Endodermal cell (in vitro differentiated cells): ENCODE measurements around the gene ATP2B2. TPM values are rescaled to one million over a fixed set of nuclear protein-coding genes. Genes with fewer than 3 reads are reported as not detected.

ENCODE experiments used
- DNase-seq: peaks from one replicate; pipeline ENCODE4 v3.0.0-alpha.2; 2017
- H3K27ac ChIP-seq: 2 replicates; pipeline ENCODE4 v1.5.1; 2013; ENCODE audit warnings: mild to moderate bottlenecking, low read depth, low read length, moderate library complexity
- H3K27me3 ChIP-seq: 2 replicates; pipeline ENCODE4 v1.6.1; 2013; ENCODE audit warnings: mild to moderate bottlenecking, low read length, moderate library complexity; ENCODE audit not compliant: insufficient read depth, control insufficient read depth, poor library complexity, severe bottlenecking
- H3K36me3 ChIP-seq: 2 replicates; pipeline ENCODE4 v1.7.0; 2013; ENCODE audit warnings: mild to moderate bottlenecking, low read length, moderate library complexity; ENCODE audit not compliant: control insufficient read depth, insufficient read depth
- H3K4me1 ChIP-seq: one replicate; pipeline ENCODE4 v1.7.0; 2013; ENCODE audit warnings: low read length; ENCODE audit not compliant: control insufficient read depth, insufficient read depth
- H3K4me3 ChIP-seq: 2 replicates; pipeline ENCODE4 v1.5.1; 2013; ENCODE audit warnings: mild to moderate bottlenecking, low read length, moderate library complexity
- H3K9ac ChIP-seq: 2 replicates; pipeline ENCODE4 v1.6.1; 2013; ENCODE audit warnings: mild to moderate bottlenecking, low read length, moderate library complexity; ENCODE audit not compliant: poor library complexity, severe bottlenecking; ENCODE audit errors: extremely low read depth
- H3K9me3 ChIP-seq: 2 replicates; pipeline ENCODE4 v1.6.1; 2013; ENCODE audit warnings: mild to moderate bottlenecking, low read length, moderate library complexity; ENCODE audit not compliant: control insufficient read depth
- H3K27ac Mint-ChIP-seq: 2 replicates; pipeline ENCODE4 v1.8.0; 2020; ENCODE audit warnings: mixed read lengths
- H3K27me3 Mint-ChIP-seq: 2 replicates; pipeline ENCODE4 v1.8.0; 2021; ENCODE audit warnings: mild to moderate bottlenecking, mixed read lengths; ENCODE audit not compliant: insufficient read depth
- H3K36me3 Mint-ChIP-seq: 2 replicates; pipeline ENCODE4 v1.8.0; 2020; ENCODE audit warnings: low read depth, mixed read lengths
- H3K4me1 Mint-ChIP-seq: 2 replicates; pipeline ENCODE4 v1.8.0; 2020; ENCODE audit warnings: mixed read lengths
- H3K4me3 Mint-ChIP-seq: 2 replicates; pipeline ENCODE4 v1.8.0; 2020; ENCODE audit warnings: mild to moderate bottlenecking, moderate library complexity, mixed read lengths
- H3K9me3 Mint-ChIP-seq: 2 replicates; pipeline ENCODE4 v1.8.0; 2020; ENCODE audit warnings: mild to moderate bottlenecking, mixed read lengths
- CTCF ChIP-seq: fragments of 200-600 bp; sonication (generic); conservative IDR thresholded peaks from 2 replicates; pipeline ENCODE4 v1.5.0; 2021; ENCODE audit warnings: antibody characterized with exemption, mild to moderate bottlenecking
- WGBS, 2 experiments: methylation state at CpG; one replicate each; pipeline versions ENCODE4 v1.1.5 to v1.1.7; 2013; ENCODE audit warnings: missing lambda C conversion rate in 2 of 2, mixed read lengths in 1 of 2; ENCODE audit not compliant: insufficient coverage in 1 of 2, insufficient read length in 1 of 2; 5-methylcytosine and 5-hydroxymethylcytosine counted together
- total RNA-seq, 2 donors: library from RNA; stranded (reverse); fragmentation: NEBNext Ultra II Directional in 1 of 2; extraction: Animal tissue kit (Norgen Biotek cat#: 25700) in 1 of 2; gene quantifications; 2 replicates in 1 of 2; 3 replicates in 1 of 2; pipeline ENCODE4 v1.2.1, GENCODE V29; 2021

Gene ATP2B2
- total RNA-seq, 2 donors from 2014 or later, result 0.09 TPM; not detected in 1

GRCh38 chr3:10327592-10327991, 177.8 kb downstream of the ATP2B2 start:
- Mint-ChIP-seq H3K27me3 (peaks cover 45% of the 10 kb centered on the region), H3K36me3 (no peaks in the 10 kb centered on the region), H3K4me1 (peaks cover 15% of the 10 kb centered on the region), H3K27ac (no peak overlapping the region), H3K4me3 (no peak overlapping the region), H3K9me3 (no peaks in the 10 kb centered on the region)
- DNase-seq, result no peak
- Histone ChIP-seq H3K27me3 (peaks cover 53% of the 10 kb centered on the region), H3K9ac (no peak overlapping the region), H3K27ac (no peak overlapping the region), H3K9me3 (no peaks in the 10 kb centered on the region), H3K36me3 (no peaks in the 10 kb centered on the region), H3K4me1 (no peaks in the 10 kb centered on the region), H3K4me3 (no peak overlapping the region)
- 82 to 90% methylated on average over 8 to 10 of the region's 10 CpGs for WGBS, 2 experiments
- TF ChIP-seq CTCF, result no peak

GRCh38 chr3:10322352-10322710, 183.1 kb downstream of the ATP2B2 start:
- H3K27ac ChIP-seq, result no peak overlapping the region
- WGBS, 2 experiments, result 92% methylated on average over 1 of the region's 1 CpG; no CpG with 5 or more reads in 1 of the 2 experiments
- H3K4me3 ChIP-seq, result no peak overlapping the region
- TF ChIP-seq CTCF, result peak; percentile 72
- H3K9ac ChIP-seq, result no peak overlapping the region
- Mint-ChIP-seq H3K36me3 (peaks cover 19% of the 10 kb centered on the region), H3K9me3 (no peaks in the 10 kb centered on the region), H3K4me3 (no peak overlapping the region), H3K4me1 (peaks cover 13% of the 10 kb centered on the region), H3K27ac (peak overlapping the region; percentile 30), H3K27me3 (peaks cover 14% of the 10 kb centered on the region)
- no peak for DNase-seq
- H3K36me3 ChIP-seq, result peaks cover 21% of the 10 kb centered on the region
- peaks cover 11% of the 10 kb centered on the region for H3K4me1 ChIP-seq
- H3K9me3 ChIP-seq, result no peaks in the 10 kb centered on the region
- peaks cover 42% of the 10 kb centered on the region for H3K27me3 ChIP-seq

- no peak overlapping the region for H3K27ac ChIP-seq
- peaks cover 11% of the 10 kb centered on the region for H3K4me1 ChIP-seq
- peaks cover 26% of the 10 kb centered on the region for H3K36me3 ChIP-seq
- Mint-ChIP-seq H3K27me3 (peaks cover 14% of the 10 kb centered on the region), H3K4me3 (peak overlapping the region; percentile 98), H3K27ac (peak overlapping the region; percentile 99), H3K36me3 (peaks cover 23% of the 10 kb centered on the region), H3K4me1 (peaks cover 17% of the 10 kb centered on the region), H3K9me3 (no peaks in the 10 kb centered on the region)
- H3K4me3 ChIP-seq, result no peak overlapping the region
- H3K9me3 ChIP-seq, result no peaks in the 10 kb centered on the region
- no peak for DNase-seq
- 80 to 91% methylated on average over 1 to 7 of the region's 8 CpGs for WGBS, 2 experiments
- H3K27me3 ChIP-seq, result peaks cover 37% of the 10 kb centered on the region
- TF ChIP-seq CTCF, result no peak
- no peak overlapping the region for H3K9ac ChIP-seq
Measured at GRCh38 chr3:10321630-10322351, 183.6 kb downstream of the ATP2B2 start.
